ENCODE results near the gene DIAPH2. TPM values are rescaled to one million over a fixed set of nuclear protein-coding genes. Genes with fewer than 3 reads are reported as not detected.

The DIAPH2 gene
- total RNA-seq, 1 experiment from 2014 or later = 15.9 TPM

- no peak for TF ChIP-seq ZSCAN18 (CRISPR knock-in tag; IDR thresholded peaks at IDR 0.05)
- no peak for TF ChIP-seq AR (CRISPR knock-in tag; IDR thresholded peaks at IDR 0.05)
- TF ChIP-seq ZNF416 (CRISPR knock-in tag; IDR thresholded peaks at IDR 0.05) = no peak
- TF ChIP-seq ATF2 (CRISPR knock-in tag; IDR thresholded peaks at IDR 0.05; ENCODE audit: borderline replicate concordance, low read depth) = no peak
- TF ChIP-seq ZBTB21 (CRISPR knock-in tag; IDR thresholded peaks at IDR 0.05; ENCODE audit: borderline replicate concordance) = no peak
These were observed 106.9 kb downstream of the DIAPH2 start (continued) for GRCh38 chrX:96791559-96791958.

- Mint-ChIP-seq H3K9me3 (no peaks in the 10 kb centered on the region), H3K4me3 (no peak overlapping the region), H3K4me1 (no peaks in the 10 kb centered on the region), H3K27me3 (ENCODE audit: low read depth) (no peaks in the 10 kb centered on the region), H3K36me3 (no peaks in the 10 kb centered on the region), H3K27ac (no peak overlapping the region)
- POLR2A ChIA-PET = no interaction called here
- DNase-seq (ENCODE audit: low spot score) (no peak), ATAC-seq (no peak)
- CTCF ChIA-PET = no interaction called here
- no peak for TF ChIP-seq ARID4B (CRISPR knock-in tag; IDR thresholded peaks at IDR 0.05; ENCODE audit: borderline replicate concordance)
- no peak for TF ChIP-seq ZBTB21 (CRISPR knock-in tag; IDR thresholded peaks at IDR 0.05; ENCODE audit: borderline replicate concordance)
- TF ChIP-seq SMAD4 (CRISPR knock-in tag; IDR thresholded peaks at IDR 0.05) = no peak
- no peak for TF ChIP-seq ZMAT4 (CRISPR knock-in tag; IDR thresholded peaks at IDR 0.05)
- no peak for TF ChIP-seq NFATC4 (CRISPR knock-in tag; IDR thresholded peaks at IDR 0.05)
- TF ChIP-seq OVOL2 (CRISPR knock-in tag; IDR thresholded peaks at IDR 0.05; ENCODE audit: borderline replicate concordance) = no peak
- no peak for TF ChIP-seq FOXP4 (CRISPR knock-in tag; IDR thresholded peaks at IDR 0.05)
- TF ChIP-seq HMGA2 (CRISPR knock-in tag; IDR thresholded peaks at IDR 0.05) = no peak
- no peak for TF ChIP-seq NFE2L1 (CRISPR knock-in tag; IDR thresholded peaks at IDR 0.05)
- no peak for TF ChIP-seq TCF7 (CRISPR knock-in tag; IDR thresholded peaks at IDR 0.05; ENCODE audit: low read depth)
- no peak for TF ChIP-seq JUN (CRISPR knock-in tag; IDR thresholded peaks at IDR 0.05)
- TF ChIP-seq NFYB (CRISPR knock-in tag; conservative IDR thresholded peaks at IDR 0.05; ENCODE audit: low read depth) = no peak
- TF ChIP-seq MAX (CRISPR knock-in tag; IDR thresholded peaks at IDR 0.05) = no peak
- TF ChIP-seq IRF1 (CRISPR knock-in tag; IDR thresholded peaks at IDR 0.05) = no peak
- TF ChIP-seq ZNF396 (CRISPR knock-in tag; IDR thresholded peaks at IDR 0.05; ENCODE audit: borderline replicate concordance) = no peak
These were observed 107.4 kb downstream of the DIAPH2 start for GRCh38 chrX:96792047-96792446.
